Measurements from ENCODE around the gene NUTM2F. TPM values are rescaled to one million over a fixed set of nuclear protein-coding genes. Genes with fewer than 3 reads are reported as not detected.
"Not testable (repeated sequence)": the region's sequence is repeated elsewhere in the genome, so short reads cannot be mapped to it uniquely, and the experiment has no call there.

NUTM2F gene
- total and polyA plus RNA-seq, 2 experiments from 2014 or later, result 0.87 to 0.89 TPM

DNA sequence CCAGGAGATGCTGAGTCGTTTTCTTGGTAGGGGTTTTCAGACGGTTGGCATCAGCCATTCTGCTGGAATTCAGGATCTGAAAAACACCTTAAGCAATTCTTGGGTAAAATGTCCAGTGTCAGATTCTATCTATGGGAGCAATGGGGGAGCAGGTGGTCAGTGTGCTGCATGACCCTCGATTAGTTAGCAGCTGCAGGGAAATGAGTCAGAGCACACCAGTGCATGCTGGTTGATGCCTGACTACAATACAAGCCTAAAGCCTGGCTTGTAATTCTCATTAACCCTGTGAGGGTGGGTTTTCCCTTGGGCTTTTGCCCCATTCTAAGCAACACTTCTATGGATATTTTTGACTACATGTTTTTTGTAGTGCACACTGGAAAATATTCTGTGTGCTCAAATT, 20.3 kb upstream of the NUTM2F start:
- H3K79me2 ChIP-seq; H4K20me1 ChIP-seq (ENCODE audit: insufficient read depth, poor library complexity, severe bottlenecking); H2AFZ ChIP-seq; H3K4me3 ChIP-seq; H3K4me2 ChIP-seq; H3K27ac ChIP-seq; H3K9me2 ChIP-seq (replicated peaks; ENCODE audit: insufficient read depth); H3K9me3 ChIP-seq (ENCODE audit: low read depth); H3K36me3 ChIP-seq (replicated peaks; ENCODE audit: insufficient read depth, low read depth); H3K27me3 ChIP-seq; H3K4me1 ChIP-seq (ENCODE audit: insufficient read depth); DNase-seq (ENCODE audit: low spot score): not testable (repeated sequence)
- no CpG with 5 or more reads among the region's 3 CpGs for WGBS (ENCODE audit: low lambda C conversion rate, missing lambda C conversion rate)

GRCh38 chr9:94347451-94347850, 19.0 kb upstream of the NUTM2F start:
- H2AFZ ChIP-seq; H3K9me2 ChIP-seq (replicated peaks; ENCODE audit: insufficient read depth); DNase-seq (ENCODE audit: low spot score); H3K4me1 ChIP-seq (ENCODE audit: insufficient read depth); H3K4me2 ChIP-seq; H3K27me3 ChIP-seq; H3K79me2 ChIP-seq; H3K4me3 ChIP-seq; H3K36me3 ChIP-seq (replicated peaks; ENCODE audit: insufficient read depth, low read depth); H4K20me1 ChIP-seq (ENCODE audit: insufficient read depth, poor library complexity, severe bottlenecking); H3K27ac ChIP-seq; H3K9me3 ChIP-seq (ENCODE audit: low read depth): not testable (repeated sequence)
- WGBS (ENCODE audit: low lambda C conversion rate, missing lambda C conversion rate), result 95% methylated on average over 13 of the region's 16 CpGs

GRCh38 chr9:94341703-94342102, 13.3 kb upstream of the NUTM2F start:
- not testable (repeated sequence) for H3K36me3 ChIP-seq (replicated peaks; ENCODE audit: insufficient read depth, low read depth); H3K79me2 ChIP-seq; H2AFZ ChIP-seq; H3K9me3 ChIP-seq (ENCODE audit: low read depth); H4K20me1 ChIP-seq (ENCODE audit: insufficient read depth, poor library complexity, severe bottlenecking); H3K4me3 ChIP-seq; H3K9me2 ChIP-seq (replicated peaks; ENCODE audit: insufficient read depth); H3K4me1 ChIP-seq (ENCODE audit: insufficient read depth); DNase-seq (ENCODE audit: low spot score); H3K4me2 ChIP-seq; H3K27me3 ChIP-seq; H3K27ac ChIP-seq
- 86% methylated on average over 2 of the region's 2 CpGs for WGBS (ENCODE audit: low lambda C conversion rate, missing lambda C conversion rate)

DNA sequence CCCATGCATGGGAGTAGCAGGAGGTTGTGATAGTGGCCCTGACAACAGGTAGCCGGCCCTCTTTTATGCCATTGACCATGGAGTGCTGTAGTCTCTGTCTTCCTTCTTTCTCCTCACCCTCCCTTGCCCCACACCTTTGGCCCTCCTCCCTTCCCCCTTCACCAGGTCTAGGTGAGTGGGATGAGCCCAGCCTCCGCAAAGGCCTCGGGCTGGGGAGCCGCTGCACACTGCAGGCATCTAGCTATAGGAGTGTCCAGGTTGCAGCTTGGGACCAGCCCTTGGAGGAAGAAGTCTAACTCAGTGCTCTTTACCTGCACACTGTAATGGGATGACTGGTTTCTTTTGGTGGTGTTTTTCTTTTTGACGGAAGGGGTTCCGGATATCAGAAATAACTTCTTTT, 12.3 kb upstream of the NUTM2F start:
- DNase-seq (ENCODE audit: low spot score); H3K4me3 ChIP-seq; H3K27ac ChIP-seq; H3K9me2 ChIP-seq (replicated peaks; ENCODE audit: insufficient read depth); H3K4me2 ChIP-seq; H3K4me1 ChIP-seq (ENCODE audit: insufficient read depth); H3K79me2 ChIP-seq; H3K36me3 ChIP-seq (replicated peaks; ENCODE audit: insufficient read depth, low read depth); H3K27me3 ChIP-seq; H2AFZ ChIP-seq; H4K20me1 ChIP-seq (ENCODE audit: insufficient read depth, poor library complexity, severe bottlenecking); H3K9me3 ChIP-seq (ENCODE audit: low read depth): not testable (repeated sequence)
- 89% methylated on average over 5 of the region's 6 CpGs for WGBS (ENCODE audit: low lambda C conversion rate, missing lambda C conversion rate)

DNA sequence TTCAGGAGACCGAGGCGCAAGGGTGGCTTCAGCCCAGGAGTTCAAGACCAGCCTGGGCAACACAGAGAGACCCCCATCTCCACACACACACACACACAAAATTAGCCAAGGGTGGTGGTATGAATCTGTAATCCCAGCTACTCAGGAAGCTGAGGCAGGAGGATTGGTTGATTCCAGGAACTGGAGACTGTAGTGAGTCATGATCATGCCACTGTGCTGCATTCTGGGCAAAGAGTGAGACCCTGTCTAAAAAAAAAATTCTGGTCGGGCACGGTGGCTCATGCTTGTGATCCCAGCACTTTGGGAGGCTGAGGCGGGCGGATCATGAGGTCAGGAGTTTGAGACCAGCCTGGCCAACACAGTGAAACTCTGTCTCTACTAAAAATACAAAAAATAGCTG, 11.2 kb upstream of the NUTM2F start:
- not testable (repeated sequence) for H3K36me3 ChIP-seq (replicated peaks; ENCODE audit: insufficient read depth, low read depth); H3K79me2 ChIP-seq; H3K27me3 ChIP-seq; H4K20me1 ChIP-seq (ENCODE audit: insufficient read depth, poor library complexity, severe bottlenecking); H3K4me3 ChIP-seq; H3K4me1 ChIP-seq (ENCODE audit: insufficient read depth); H2AFZ ChIP-seq; DNase-seq (ENCODE audit: low spot score); H3K9me2 ChIP-seq (replicated peaks; ENCODE audit: insufficient read depth); H3K27ac ChIP-seq; H3K9me3 ChIP-seq (ENCODE audit: low read depth); H3K4me2 ChIP-seq
- WGBS (ENCODE audit: low lambda C conversion rate, missing lambda C conversion rate), result 92% methylated on average over 6 of the region's 6 CpGs

- not testable (repeated sequence) for H3K36me3 ChIP-seq (replicated peaks; ENCODE audit: insufficient read depth, low read depth); H3K27me3 ChIP-seq; H3K9me2 ChIP-seq (replicated peaks; ENCODE audit: insufficient read depth); H3K79me2 ChIP-seq; H3K4me3 ChIP-seq; H3K4me1 ChIP-seq (ENCODE audit: insufficient read depth); H4K20me1 ChIP-seq (ENCODE audit: insufficient read depth, poor library complexity, severe bottlenecking); H3K27ac ChIP-seq; H3K9me3 ChIP-seq (ENCODE audit: low read depth); H3K4me2 ChIP-seq; H2AFZ ChIP-seq; DNase-seq (ENCODE audit: low spot score)
- WGBS (ENCODE audit: low lambda C conversion rate, missing lambda C conversion rate), result 44% methylated on average over 6 of the region's 7 CpGs
Measured at GRCh38 chr9:94338723-94339122, 10.3 kb upstream of the NUTM2F start.

DNA sequence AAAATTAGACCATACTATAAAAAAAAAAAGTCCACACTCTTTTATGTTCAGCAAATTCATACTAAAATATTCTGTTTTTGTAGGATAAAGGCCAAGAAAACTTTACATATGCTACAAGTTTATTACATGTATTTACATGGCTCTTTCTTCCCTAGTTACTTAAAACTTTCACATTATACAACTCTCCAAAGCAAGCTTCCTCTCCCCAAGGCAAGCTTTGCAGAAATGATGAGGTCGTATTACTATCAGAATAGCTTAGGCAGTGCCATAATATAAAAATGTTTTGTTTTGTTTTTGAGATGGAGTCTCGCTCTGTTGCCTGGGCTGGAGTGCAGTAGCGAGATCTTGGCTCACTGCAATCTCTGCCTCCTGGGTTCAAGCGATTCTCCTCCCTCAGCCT, 8.0 kb upstream of the NUTM2F start:
- DNase-seq (ENCODE audit: low spot score); H3K9me2 ChIP-seq (replicated peaks; ENCODE audit: insufficient read depth); H3K4me2 ChIP-seq; H3K36me3 ChIP-seq (replicated peaks; ENCODE audit: insufficient read depth, low read depth); H3K9me3 ChIP-seq (ENCODE audit: low read depth); H4K20me1 ChIP-seq (ENCODE audit: insufficient read depth, poor library complexity, severe bottlenecking); H3K27me3 ChIP-seq; H3K4me1 ChIP-seq (ENCODE audit: insufficient read depth); H3K27ac ChIP-seq; H2AFZ ChIP-seq; H3K79me2 ChIP-seq; H3K4me3 ChIP-seq: not testable (repeated sequence)
- 89% methylated on average over 4 of the region's 4 CpGs for WGBS (ENCODE audit: low lambda C conversion rate, missing lambda C conversion rate)

DNA sequence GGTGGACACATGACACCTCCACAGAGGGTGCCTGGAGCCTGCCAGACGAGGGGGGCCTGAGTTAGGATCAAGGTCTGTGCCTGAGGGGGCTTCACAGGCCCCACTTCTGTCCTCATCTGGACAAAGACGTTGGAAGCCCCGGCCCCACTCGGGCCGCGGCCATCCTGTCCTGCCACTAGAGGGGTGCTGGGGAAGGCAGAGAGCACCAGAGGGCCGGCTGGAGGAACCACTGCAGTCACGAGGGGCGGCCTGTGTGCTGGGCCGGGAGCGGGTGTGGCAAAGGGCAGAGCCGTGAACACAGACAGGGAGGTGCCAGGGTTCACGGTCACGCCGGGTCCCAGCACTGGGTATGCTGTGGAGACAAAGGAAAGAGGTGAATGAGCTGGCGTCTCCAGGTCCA, 2.9 kb downstream of the NUTM2F start:
- not testable (repeated sequence) for H3K27ac ChIP-seq; H2AFZ ChIP-seq; H3K27me3 ChIP-seq; H4K20me1 ChIP-seq (ENCODE audit: insufficient read depth, poor library complexity, severe bottlenecking); H3K9me3 ChIP-seq (ENCODE audit: low read depth); H3K4me3 ChIP-seq; DNase-seq (ENCODE audit: low spot score); H3K4me1 ChIP-seq (ENCODE audit: insufficient read depth); H3K36me3 ChIP-seq (replicated peaks; ENCODE audit: insufficient read depth, low read depth); H3K9me2 ChIP-seq (replicated peaks; ENCODE audit: insufficient read depth); H3K4me2 ChIP-seq; H3K79me2 ChIP-seq
- WGBS (ENCODE audit: low lambda C conversion rate, missing lambda C conversion rate), result 63% methylated on average over 15 of the region's 16 CpGs

DNA sequence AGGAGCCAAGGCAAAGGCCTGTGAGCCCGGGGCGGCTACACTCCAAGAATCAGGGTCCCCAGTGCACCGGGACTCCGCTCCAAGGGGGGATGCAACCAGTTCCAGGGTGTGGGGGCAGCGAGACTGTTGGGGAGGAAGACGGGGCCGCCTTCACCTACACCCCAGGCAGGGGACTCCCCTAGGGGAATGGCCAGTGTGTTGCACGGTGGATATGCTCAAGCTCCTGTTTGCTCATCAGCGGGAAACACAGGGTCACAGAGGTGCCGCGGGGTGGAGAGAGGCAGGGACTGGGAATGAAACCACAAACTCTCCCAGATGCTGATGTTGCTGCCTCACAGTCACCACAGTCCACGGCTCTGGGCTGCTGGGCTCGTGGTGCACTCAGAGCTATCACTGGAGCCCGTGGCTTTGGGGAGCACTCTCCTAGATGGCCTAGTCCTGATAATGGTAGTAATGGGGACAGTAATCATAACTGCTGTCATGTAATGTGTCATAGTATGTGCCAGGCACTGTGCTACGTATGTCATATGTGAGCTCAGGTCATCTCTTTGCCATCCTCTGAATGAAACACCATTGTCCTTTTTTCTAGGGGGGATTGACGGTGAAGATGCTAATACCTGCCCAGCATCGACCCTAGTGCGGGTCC, 5.2 kb downstream of the NUTM2F start:
- H3K27ac ChIP-seq; DNase-seq (ENCODE audit: low spot score); H3K9me2 ChIP-seq (replicated peaks; ENCODE audit: insufficient read depth); H3K4me1 ChIP-seq (ENCODE audit: insufficient read depth); H3K4me3 ChIP-seq; H3K4me2 ChIP-seq; H3K27me3 ChIP-seq; H3K36me3 ChIP-seq (replicated peaks; ENCODE audit: insufficient read depth, low read depth); H4K20me1 ChIP-seq (ENCODE audit: insufficient read depth, poor library complexity, severe bottlenecking); H2AFZ ChIP-seq; H3K9me3 ChIP-seq (ENCODE audit: low read depth); H3K79me2 ChIP-seq: not testable (repeated sequence)
- WGBS (ENCODE audit: low lambda C conversion rate, missing lambda C conversion rate), result 89% methylated on average over 10 of the region's 18 CpGs

All from hepatocyte (in vitro differentiated cells).